Neural cell (in vitro differentiated cells): Measurements from ENCODE around the gene MUC5B. TPM values are rescaled to one million over a fixed set of nuclear protein-coding genes. Genes with fewer than 3 reads are reported as not detected.

ENCODE experiments used
- H2AFZ ChIP-seq: fragments of 200-600, 300-800 bp; sonication (generic), shearing (Covaris generic); 2 replicates; pipeline ENCODE4 v1.6.0; 2014; ENCODE audit warnings: low read depth, mild to moderate bottlenecking, antibody characterized with exemption, low read length, moderate library complexity
- H3F3A ChIP-seq: fragments of 200-600 bp; shearing (Covaris generic); 2 replicates; pipeline ENCODE4 v1.6.1; 2016; ENCODE audit warnings: mild to moderate bottlenecking, moderate library complexity, mixed read lengths, antibody characterized with exemption, low read length; ENCODE audit not compliant: insufficient read depth, poor library complexity, severe bottlenecking
- H3K27ac ChIP-seq: fragments of 200-600, 300-800 bp; sonication (generic), shearing (Covaris generic); 2 replicates; pipeline ENCODE4 v1.5.1; 2014; ENCODE audit warnings: mild to moderate bottlenecking, low read length, moderate library complexity
- H3K27me3 ChIP-seq: fragments of 300-800, 200-600 bp; sonication (generic), shearing (Covaris generic); 2 replicates; pipeline ENCODE4 v1.6.0; 2014; ENCODE audit warnings: mild to moderate bottlenecking, low read depth, low read length, moderate library complexity; ENCODE audit not compliant: insufficient read depth
- H3K36me3 ChIP-seq: fragments of 300-800, 200-600 bp; sonication (generic), shearing (Covaris generic); 2 replicates; pipeline ENCODE4 v1.5.1; 2014; ENCODE audit warnings: mild to moderate bottlenecking, antibody characterized with exemption, low read length, moderate library complexity; ENCODE audit not compliant: insufficient read depth
- H3K4me2 ChIP-seq: fragments of 300-800, 200-600 bp; sonication (generic), shearing (Covaris generic); 2 replicates; pipeline ENCODE4 v1.6.0; 2014; ENCODE audit warnings: mild to moderate bottlenecking, low read length
- H3K4me3 ChIP-seq: fragments of 300-800, 200-600 bp; sonication (generic), shearing (Covaris generic); 2 replicates; pipeline ENCODE4 v1.5.1; 2014; ENCODE audit warnings: mild to moderate bottlenecking, low read length, moderate library complexity
- H3K79me2 ChIP-seq: fragments of 200-600 bp; shearing (Covaris generic); replicated peaks from 2 replicates; pipeline ENCODE4 v1.6.0; 2014; ENCODE audit warnings: mild to moderate bottlenecking, low read length, moderate library complexity; ENCODE audit not compliant: insufficient read depth
- H3K9ac ChIP-seq: fragments of 300-800, 200-600 bp; sonication (generic), shearing (Covaris generic); 2 replicates; pipeline ENCODE4 v1.6.1; 2016; ENCODE audit warnings: mild to moderate bottlenecking, low read length, mixed read lengths
- H3K9me2 ChIP-seq: fragments of 200-600 bp; shearing (Covaris generic); 2 replicates; pipeline ENCODE4 v1.6.1; 2016; ENCODE audit warnings: mild to moderate bottlenecking, low read length, mixed read lengths; ENCODE audit not compliant: insufficient read depth
- H3K9me3 ChIP-seq: fragments of 200-600, 300-800 bp; sonication (generic), shearing (Covaris generic); 2 replicates; pipeline ENCODE4 v1.6.1; 2016; ENCODE audit warnings: mild to moderate bottlenecking, mixed run types, low read length, moderate library complexity, mixed read lengths
- H4K20me1 ChIP-seq: fragments of 200-600 bp; shearing (Covaris generic); 2 replicates; pipeline ENCODE4 v1.6.1; 2016; ENCODE audit warnings: mild to moderate bottlenecking, mixed run types; ENCODE audit not compliant: insufficient read depth
- CTCF ChIP-seq: fragments of 450-650 bp; IDR thresholded peaks from 2 replicates; pipeline ENCODE4 v1.5.1; 2014; ENCODE audit warnings: antibody characterized with exemption, mild to moderate bottlenecking, moderate library complexity; ENCODE audit not compliant: poor library complexity, severe bottlenecking
- EP300 ChIP-seq: fragments of 450-650 bp; conservative IDR thresholded peaks from 2 replicates; pipeline ENCODE4 v1.6.1; 2014; ENCODE audit warnings: antibody characterized with exemption, mild to moderate bottlenecking, moderate library complexity; ENCODE audit not compliant: poor library complexity, severe bottlenecking
- EZH2 ChIP-seq: fragments of 200-600, 300-800 bp; shearing (Covaris generic), sonication (generic); IDR thresholded peaks from 2 replicates; pipeline ENCODE4 v1.6.1; 2014; ENCODE audit warnings: antibody characterized with exemption, low read length, borderline replicate concordance, mild to moderate bottlenecking; ENCODE audit not compliant: insufficient read depth, poor library complexity, severe bottlenecking
- MXI1 ChIP-seq: fragments of 450-650 bp; conservative IDR thresholded peaks from 2 replicates; pipeline ENCODE4 v1.6.1; 2014; ENCODE audit warnings: antibody characterized with exemption, mild to moderate bottlenecking; ENCODE audit not compliant: poor library complexity, severe bottlenecking
- POLR2AphosphoS5 ChIP-seq: IDR thresholded peaks from 2 replicates; pipeline ENCODE4 v1.6.1; 2012
- RAD21 ChIP-seq: fragments of 450-650 bp; conservative IDR thresholded peaks from 2 replicates; pipeline ENCODE4 v1.6.1; 2014; ENCODE audit warnings: antibody characterized with exemption, mild to moderate bottlenecking, moderate library complexity
- REST ChIP-seq: IDR thresholded peaks from 2 replicates; pipeline ENCODE4 v1.6.1; 2012; ENCODE audit warnings: borderline replicate concordance
- SMC3 ChIP-seq: fragments of 450-650 bp; conservative IDR thresholded peaks from 2 replicates; pipeline ENCODE4 v1.6.1; 2014; ENCODE audit warnings: antibody characterized with exemption, mild to moderate bottlenecking, moderate library complexity; ENCODE audit not compliant: poor library complexity
- TAF1 ChIP-seq: IDR thresholded peaks from 2 replicates; pipeline ENCODE4 v1.6.1; 2012; ENCODE audit warnings: low read depth
- polyA plus RNA-seq: library from polyadenylated mRNA; depleted of rRNA; stranded (reverse); fragments of >200 nt; gene quantifications from 2 replicates; pipeline ENCODE4 v1.2.3, GENCODE V29; 2014

MUC5B gene
- polyA plus RNA-seq, 1 donor from 2014 or later = not detected

GRCh38 chr11:1271406-1271805 lies 48.5 kb downstream of the MUC5B start:
- TF ChIP-seq RAD21 = no peak
- TF ChIP-seq REST = no peak
- no peak for TF ChIP-seq EZH2
- TF ChIP-seq POLR2AphosphoS5 = no peak
- no peak for TF ChIP-seq MXI1
- TF ChIP-seq EP300 = no peak
- no peak for TF ChIP-seq CTCF
- no peak for TF ChIP-seq SMC3
- H4K20me1 ChIP-seq = no peaks in the 10 kb centered on the region
- no peak overlapping the region for H3K4me3 ChIP-seq
- no peak overlapping the region for H3K9ac ChIP-seq
- no peaks in the 10 kb centered on the region for H3K9me2 ChIP-seq
- H3K4me2 ChIP-seq = no peak overlapping the region
- H2AFZ ChIP-seq = no peak overlapping the region
- no peaks in the 10 kb centered on the region for H3K36me3 ChIP-seq
- H3K27me3 ChIP-seq = no peaks in the 10 kb centered on the region
- no peak overlapping the region for H3K27ac ChIP-seq
- H3K79me2 ChIP-seq = no peaks in the 10 kb centered on the region
- no peaks in the 10 kb centered on the region for H3K9me3 ChIP-seq
- no peaks in the 10 kb centered on the region for H3F3A ChIP-seq

- H2AFZ ChIP-seq = no peak overlapping the region
- no peak overlapping the region for H3K4me3 ChIP-seq
- H3K27me3 ChIP-seq = no peaks in the 10 kb centered on the region
- no peak overlapping the region for H3K27ac ChIP-seq
- H4K20me1 ChIP-seq = no peaks in the 10 kb centered on the region
- TF ChIP-seq CTCF = no peak
- no peak for TF ChIP-seq POLR2AphosphoS5
- no peak for TF ChIP-seq EZH2
- TF ChIP-seq MXI1 = no peak
- no peak for TF ChIP-seq TAF1
- no peak for TF ChIP-seq SMC3
- TF ChIP-seq REST = no peak
- TF ChIP-seq RAD21 = no peak
- TF ChIP-seq EP300 = no peak
- no peaks in the 10 kb centered on the region for H3K9me3 ChIP-seq
- H3K4me2 ChIP-seq = no peak overlapping the region
- no peaks in the 10 kb centered on the region for H3K79me2 ChIP-seq
- no peaks in the 10 kb centered on the region for H3K9me2 ChIP-seq
- no peak overlapping the region for H3K9ac ChIP-seq
- no peaks in the 10 kb centered on the region for H3K36me3 ChIP-seq
- no peaks in the 10 kb centered on the region for H3F3A ChIP-seq
Measured at GRCh38 chr11:1271927-1272326, 49.1 kb downstream of the MUC5B start.
